Measurements from ENCODE around the gene DUS1L. TPM values are rescaled to one million over a fixed set of nuclear protein-coding genes. Genes with fewer than 3 reads are reported as not detected.

The DUS1L gene
- total and polyA plus RNA-seq, 2 experiments from 2014 or later: 71.9 to 160 TPM

- WGBS (ENCODE audit: low lambda C conversion rate, missing lambda C conversion rate): 95% methylated on average over 11 of the region's 11 CpGs
- Histone ChIP-seq H4K20me1 (ENCODE audit: insufficient read depth, poor library complexity, severe bottlenecking) (no peaks in the 10 kb centered on the region), H3K9me2 (replicated peaks; ENCODE audit: insufficient read depth) (no peaks in the 10 kb centered on the region), H3K79me2 (peaks cover 3% of the 10 kb centered on the region), H3K4me1 (ENCODE audit: insufficient read depth) (peaks cover 64% of the 10 kb centered on the region), H2AFZ (no peak overlapping the region), H3K27me3 (no peaks in the 10 kb centered on the region), H3K27ac (peak overlapping the region; percentile 90), H3K4me2 (no peak overlapping the region), H3K4me3 (no peak overlapping the region), H3K36me3 (replicated peaks; ENCODE audit: insufficient read depth, low read depth) (no peaks in the 10 kb centered on the region), H3K9me3 (ENCODE audit: low read depth) (no peaks in the 10 kb centered on the region)
- no peak for DNase-seq (ENCODE audit: low spot score)
- TF ChIP-seq, protein P1, sequence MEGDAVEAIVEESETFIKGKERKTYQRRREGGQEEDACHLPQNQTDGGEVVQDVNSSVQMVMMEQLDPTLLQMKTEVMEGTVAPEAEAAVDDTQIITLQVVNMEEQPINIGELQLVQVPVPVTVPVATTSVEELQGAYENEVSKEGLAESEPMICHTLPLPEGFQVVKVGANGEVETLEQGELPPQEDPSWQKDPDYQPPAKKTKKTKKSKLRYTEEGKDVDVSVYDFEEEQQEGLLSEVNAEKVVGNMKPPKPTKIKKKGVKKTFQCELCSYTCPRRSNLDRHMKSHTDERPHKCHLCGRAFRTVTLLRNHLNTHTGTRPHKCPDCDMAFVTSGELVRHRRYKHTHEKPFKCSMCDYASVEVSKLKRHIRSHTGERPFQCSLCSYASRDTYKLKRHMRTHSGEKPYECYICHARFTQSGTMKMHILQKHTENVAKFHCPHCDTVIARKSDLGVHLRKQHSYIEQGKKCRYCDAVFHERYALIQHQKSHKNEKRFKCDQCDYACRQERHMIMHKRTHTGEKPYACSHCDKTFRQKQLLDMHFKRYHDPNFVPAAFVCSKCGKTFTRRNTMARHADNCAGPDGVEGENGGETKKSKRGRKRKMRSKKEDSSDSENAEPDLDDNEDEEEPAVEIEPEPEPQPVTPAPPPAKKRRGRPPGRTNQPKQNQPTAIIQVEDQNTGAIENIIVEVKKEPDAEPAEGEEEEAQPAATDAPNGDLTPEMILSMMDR (IDR thresholded peaks at IDR 0.05; ENCODE audit: poor library complexity): no peak
- TF ChIP-seq EZH2phosphoT487 (IDR thresholded peaks at IDR 0.05; ENCODE audit: low read depth, severe bottlenecking, unreplicated experiment) (no peak), EZH2 (IDR thresholded peaks at IDR 0.05; ENCODE audit: borderline replicate concordance) (no peak)
Measured at GRCh38 chr17:82104797-82105416, 39.3 kb upstream of the DUS1L start.

DNA sequence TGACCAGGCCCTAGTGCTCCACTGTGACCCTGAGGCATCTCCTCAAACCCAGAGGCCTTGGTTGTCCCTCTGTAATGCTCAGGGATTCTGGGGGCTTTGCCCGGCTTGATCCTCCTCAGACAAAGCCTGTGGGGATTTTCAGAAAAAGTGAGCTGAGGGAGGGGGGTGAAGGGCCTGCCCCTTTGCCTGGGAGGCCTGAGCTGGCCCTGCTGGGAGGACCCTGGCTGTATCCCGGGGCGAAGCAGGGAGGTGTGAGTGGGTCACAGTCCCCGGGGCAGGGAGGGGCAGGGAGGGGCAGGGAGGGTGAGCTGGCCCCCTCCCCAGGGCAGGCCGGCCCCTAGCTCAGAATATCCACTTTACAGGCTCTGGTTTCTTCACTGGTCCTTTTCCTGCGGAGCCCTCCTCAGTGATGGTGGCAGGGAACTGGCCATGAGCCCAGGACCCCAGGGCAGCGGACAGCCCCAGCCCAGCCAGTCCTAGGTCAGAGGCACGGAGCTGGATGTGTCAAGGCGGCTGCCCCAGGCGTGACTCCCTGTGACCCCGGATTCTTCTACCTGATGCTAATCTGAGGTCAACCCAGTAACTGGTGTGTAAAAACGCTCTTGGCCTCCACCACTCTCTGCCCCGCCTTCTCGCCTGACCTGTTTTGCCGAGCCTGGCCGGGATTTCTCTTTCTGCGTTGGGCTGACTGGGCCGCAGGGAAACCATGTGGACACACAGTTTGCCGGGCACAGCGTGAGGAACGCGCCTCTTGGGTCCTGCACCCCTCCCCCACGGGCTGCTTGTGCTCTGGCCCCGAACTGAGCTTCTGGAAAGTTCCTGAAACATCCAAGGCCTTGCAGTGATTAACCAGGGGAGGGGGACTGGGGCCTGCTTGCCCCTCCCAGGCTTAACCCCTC is 38.2 kb upstream of the DUS1L start:
- H3K4me2 ChIP-seq: peak overlapping the region; percentile 40
- WGBS (ENCODE audit: low lambda C conversion rate, missing lambda C conversion rate): 14% methylated on average over 20 of the region's 24 CpGs
- no peaks in the 10 kb centered on the region for H4K20me1 ChIP-seq (ENCODE audit: insufficient read depth, poor library complexity, severe bottlenecking)
- no peaks in the 10 kb centered on the region for H3K9me2 ChIP-seq (replicated peaks; ENCODE audit: insufficient read depth)
- peaks cover 12% of the 10 kb centered on the region for H3K79me2 ChIP-seq
- TF ChIP-seq EZH2phosphoT487 (IDR thresholded peaks at IDR 0.05; ENCODE audit: low read depth, severe bottlenecking, unreplicated experiment): no peak
- TF ChIP-seq, protein P1 (IDR thresholded peaks at IDR 0.05; ENCODE audit: poor library complexity): no peak
- TF ChIP-seq EZH2 (IDR thresholded peaks at IDR 0.05; ENCODE audit: borderline replicate concordance): no peak
- H3K27me3 ChIP-seq: no peaks in the 10 kb centered on the region
- H3K4me3 ChIP-seq: no peak overlapping the region
- no peaks in the 10 kb centered on the region for H3K36me3 ChIP-seq (replicated peaks; ENCODE audit: insufficient read depth, low read depth)
- DNase-seq (ENCODE audit: low spot score): peak; percentile 90
- H3K4me1 ChIP-seq (ENCODE audit: insufficient read depth): peaks cover 73% of the 10 kb centered on the region
- no peak overlapping the region for H2AFZ ChIP-seq
- H3K9me3 ChIP-seq (ENCODE audit: low read depth): no peaks in the 10 kb centered on the region
- H3K27ac ChIP-seq: peak overlapping the region; percentile 90

- peak overlapping the region; percentile 36 for H3K4me2 ChIP-seq
- no peak overlapping the region for H3K4me3 ChIP-seq
- no peaks in the 10 kb centered on the region for H3K27me3 ChIP-seq
- TF ChIP-seq, protein P1 (IDR thresholded peaks at IDR 0.05; ENCODE audit: poor library complexity): no peak
- TF ChIP-seq EZH2phosphoT487 (IDR thresholded peaks at IDR 0.05; ENCODE audit: low read depth, severe bottlenecking, unreplicated experiment): no peak
- no peak for DNase-seq (ENCODE audit: low spot score)
- H3K79me2 ChIP-seq: peaks cover 21% of the 10 kb centered on the region
- H3K9me3 ChIP-seq (ENCODE audit: low read depth): no peaks in the 10 kb centered on the region
- WGBS (ENCODE audit: low lambda C conversion rate, missing lambda C conversion rate): 73% methylated on average over 17 of the region's 18 CpGs
- peak overlapping the region; percentile 90 for H3K27ac ChIP-seq
- H2AFZ ChIP-seq: no peak overlapping the region
- H4K20me1 ChIP-seq (ENCODE audit: insufficient read depth, poor library complexity, severe bottlenecking): peaks cover 6% of the 10 kb centered on the region
- peaks cover 72% of the 10 kb centered on the region for H3K4me1 ChIP-seq (ENCODE audit: insufficient read depth)
- H3K36me3 ChIP-seq (replicated peaks; ENCODE audit: insufficient read depth, low read depth): no peaks in the 10 kb centered on the region
- H3K9me2 ChIP-seq (replicated peaks; ENCODE audit: insufficient read depth): no peaks in the 10 kb centered on the region
Measured at GRCh38 chr17:82101767-82102679, 36.4 kb upstream of the DUS1L start.
